Esophagus muscularis mucosa (tissue), 4 donors: ENCODE measurements around the gene C4orf50. TPM values are rescaled to one million over a fixed set of nuclear protein-coding genes. Genes with fewer than 3 reads are reported as not detected.

Source experiments
- DNase-seq: peaks from one replicate; pipeline ENCODE4 v3.0.0-alpha.2; 2017; ENCODE audit errors: extremely low spot score
- H3K27ac ChIP-seq, 4 donors: fragments of 200-600 bp; sonication (generic); replicated peaks in 1 of 4; 1 replicate in 3 of 4; 2 replicates in 1 of 4; pipeline ENCODE4 v1.5.1; 2016 to 2019; ENCODE audit warnings: mild to moderate bottlenecking in 1 of 4
- H3K27me3 ChIP-seq, 4 donors: fragments of 200-600 bp; sonication (generic); one replicate each; pipeline versions ENCODE4 v1.5.1 to v1.6.0; 2016 to 2019
- H3K36me3 ChIP-seq, 4 donors: fragments of 200-600 bp; sonication (generic); one replicate each; pipeline ENCODE4 v1.5.1; 2016 to 2019
- H3K4me1 ChIP-seq, 4 donors: fragments of 200-600 bp; sonication (generic); one replicate each; pipeline ENCODE4 v1.5.1; 2016 to 2019
- H3K4me3 ChIP-seq, 4 donors: fragments of 200-600 bp; sonication (generic); 1 replicate in 2 of 4; 2 replicates in 2 of 4; pipeline ENCODE4 v1.5.1; 2016 to 2019; ENCODE audit warnings: mild to moderate bottlenecking in 4 of 4, moderate library complexity in 1 of 4
- H3K9me3 ChIP-seq, 4 donors: fragments of 200-600 bp; sonication (generic); 1 replicate in 3 of 4; 2 replicates in 1 of 4; pipeline ENCODE4 v1.5.1; 2016 to 2019
- CTCF ChIP-seq, 3 experiments: fragments of 200-600 bp in 2 of 3; fragments of 450-650 bp in 1 of 3; sonication (generic) in 2 of 3; IDR thresholded peaks; one replicate each; pipeline ENCODE4 v1.5.1; 2017 to 2019; ENCODE audit warnings: antibody characterized with exemption in 3 of 3, mild to moderate bottlenecking in 2 of 3, moderate library complexity in 1 of 3
- EP300 ChIP-seq: sonication (generic); formaldehyde crosslinking; IDR thresholded peaks from one replicate; pipeline ENCODE4 v1.6.1; 2017; ENCODE audit warnings: antibody characterized with exemption
- POLR2A ChIP-seq: fragments of 450-650 bp; IDR thresholded peaks from one replicate; pipeline ENCODE4 v1.6.1; 2017; ENCODE audit warnings: antibody characterized with exemption, moderate library complexity, mild to moderate bottlenecking, low read depth
- POLR2AphosphoS5 ChIP-seq, 2 donors: sonication (generic); formaldehyde crosslinking; IDR thresholded peaks; one replicate each; pipeline ENCODE4 v1.6.1; 2017; ENCODE audit warnings: antibody characterized with exemption in 2 of 2
- WGBS: methylation state at CpG from one replicate; pipeline ENCODE4 v1.1.5; 2018; 5-methylcytosine and 5-hydroxymethylcytosine counted together
- intact Hi-C: fragments of 100-400 bp; cut with DNase I; formaldehyde crosslinking; loops from one replicate; pipeline ENCODE4 v1.15.1; 2023
- total RNA-seq, 4 donors: library from RNA; depleted of rRNA; stranded (reverse); fragments of >200 nt; gene quantifications; one replicate each; pipeline versions ENCODE4 v1.1.0 to v1.2.1, GENCODE V29; 2016

The C4orf50 gene
- total RNA-seq, 4 donors from 2014 or later: 0.11 to 0.42 (median 0.26) TPM

GRCh38 chr4:5974321-5974720, 43.9 kb downstream of the C4orf50 start:
- intact Hi-C loops: loop anchor here (10.0 kb wide), 1 partner anchor 150 kb away; no protein-coding TSS in a partner anchor
- DNase-seq: no peak
- no peak overlapping the region for H3K27ac ChIP-seq
- H3K4me1 ChIP-seq: no peaks in the 10 kb centered on the region
- WGBS: 80% methylated on average over 15 of the region's 15 CpGs
- no peaks in the 10 kb centered on the region for H3K9me3 ChIP-seq
- TF ChIP-seq POLR2A (no peak), CTCF (IDR thresholded peaks at IDR 0.05) (no peak), EP300 (no peak), POLR2AphosphoS5 (IDR thresholded peaks at IDR 0.05) (no peak)
- H3K4me3 ChIP-seq: no peak overlapping the region
- no peaks in the 10 kb centered on the region for H3K36me3 ChIP-seq
- peaks cover 0 to 72% (median 0%) of the 10 kb centered on the region in 4 donors for H3K27me3 ChIP-seq

GRCh38 chr4:5973486-5974220, 44.6 kb downstream of the C4orf50 start:
- no peak overlapping the region for H3K4me3 ChIP-seq
- TF ChIP-seq CTCF (IDR thresholded peaks at IDR 0.05): no peak
- no peak for TF ChIP-seq EP300
- TF ChIP-seq POLR2A: no peak
- TF ChIP-seq POLR2AphosphoS5 (IDR thresholded peaks at IDR 0.05): no peak
- H3K27ac ChIP-seq: no peak overlapping the region
- 78% methylated on average over 17 of the region's 25 CpGs for WGBS
- no peak for DNase-seq
- intact Hi-C loops: loop anchor here (10.0 kb wide), 1 partner anchor 149 kb away; no protein-coding TSS in a partner anchor
- H3K36me3 ChIP-seq: no peaks in the 10 kb centered on the region
- peaks cover 0 to 72% (median 0%) of the 10 kb centered on the region in 4 donors for H3K27me3 ChIP-seq
- H3K9me3 ChIP-seq: no peaks in the 10 kb centered on the region
- no peaks in the 10 kb centered on the region for H3K4me1 ChIP-seq

- peaks cover 0 to 72% (median 0%) of the 10 kb centered on the region in 4 donors for H3K27me3 ChIP-seq
- 70% methylated on average over 10 of the region's 10 CpGs for WGBS
- no peak overlapping the region for H3K4me3 ChIP-seq
- H3K9me3 ChIP-seq: no peaks in the 10 kb centered on the region
- TF ChIP-seq POLR2AphosphoS5 (IDR thresholded peaks at IDR 0.05): no peak
- TF ChIP-seq EP300: no peak
- TF ChIP-seq POLR2A: no peak
- TF ChIP-seq CTCF (IDR thresholded peaks at IDR 0.05): no peak
- DNase-seq: no peak
- H3K36me3 ChIP-seq: no peaks in the 10 kb centered on the region
- intact Hi-C loops: loop anchor here (10.0 kb wide), 1 partner anchor 148 kb away; no protein-coding TSS in a partner anchor
- H3K4me1 ChIP-seq: no peaks in the 10 kb centered on the region
- no peak overlapping the region for H3K27ac ChIP-seq
These were observed 45.2 kb downstream of the C4orf50 start for GRCh38 chr4:5973033-5973432.

GRCh38 chr4:5972571-5972970, 45.7 kb downstream of the C4orf50 start:
- H3K36me3 ChIP-seq: no peaks in the 10 kb centered on the region
- DNase-seq: no peak
- peaks cover 0 to 72% (median 0%) of the 10 kb centered on the region in 4 donors for H3K27me3 ChIP-seq
- H3K4me3 ChIP-seq: no peak overlapping the region
- TF ChIP-seq EP300 (no peak), POLR2AphosphoS5 (IDR thresholded peaks at IDR 0.05) (no peak), CTCF (IDR thresholded peaks at IDR 0.05) (no peak), POLR2A (no peak)
- WGBS: 83% methylated on average over 2 of the region's 11 CpGs
- no peak overlapping the region for H3K27ac ChIP-seq
- intact Hi-C loops: loop anchor here (10.0 kb wide), 1 partner anchor 148 kb away; no protein-coding TSS in a partner anchor
- H3K4me1 ChIP-seq: no peaks in the 10 kb centered on the region
- no peaks in the 10 kb centered on the region for H3K9me3 ChIP-seq
